Measurements from ENCODE around the gene HTR1E. TPM values are rescaled to one million over a fixed set of nuclear protein-coding genes. Genes with fewer than 3 reads are reported as not detected.

The HTR1E gene
- total RNA-seq, 3 donors from 2014 or later: not detected

GRCh38 chr6:86934365-86934764, 3.0 kb upstream of the HTR1E start:
- Histone ChIP-seq H3K4me3 (no peak overlapping the region), H3K36me3 (ENCODE audit: low read depth) (no peaks in the 10 kb centered on the region), H3K9me3 (no peaks in the 10 kb centered on the region), H3K4me1 (ENCODE audit: low read depth) (no peaks in the 10 kb centered on the region)
- DNase-seq (no peak), ATAC-seq (no peak)
- intact Hi-C loops (cut with DNase I, micrococcal nuclease): no loop called here
- TF ChIP-seq, protein P1, sequence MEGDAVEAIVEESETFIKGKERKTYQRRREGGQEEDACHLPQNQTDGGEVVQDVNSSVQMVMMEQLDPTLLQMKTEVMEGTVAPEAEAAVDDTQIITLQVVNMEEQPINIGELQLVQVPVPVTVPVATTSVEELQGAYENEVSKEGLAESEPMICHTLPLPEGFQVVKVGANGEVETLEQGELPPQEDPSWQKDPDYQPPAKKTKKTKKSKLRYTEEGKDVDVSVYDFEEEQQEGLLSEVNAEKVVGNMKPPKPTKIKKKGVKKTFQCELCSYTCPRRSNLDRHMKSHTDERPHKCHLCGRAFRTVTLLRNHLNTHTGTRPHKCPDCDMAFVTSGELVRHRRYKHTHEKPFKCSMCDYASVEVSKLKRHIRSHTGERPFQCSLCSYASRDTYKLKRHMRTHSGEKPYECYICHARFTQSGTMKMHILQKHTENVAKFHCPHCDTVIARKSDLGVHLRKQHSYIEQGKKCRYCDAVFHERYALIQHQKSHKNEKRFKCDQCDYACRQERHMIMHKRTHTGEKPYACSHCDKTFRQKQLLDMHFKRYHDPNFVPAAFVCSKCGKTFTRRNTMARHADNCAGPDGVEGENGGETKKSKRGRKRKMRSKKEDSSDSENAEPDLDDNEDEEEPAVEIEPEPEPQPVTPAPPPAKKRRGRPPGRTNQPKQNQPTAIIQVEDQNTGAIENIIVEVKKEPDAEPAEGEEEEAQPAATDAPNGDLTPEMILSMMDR (IDR thresholded peaks at IDR 0.05): no peak

DNA sequence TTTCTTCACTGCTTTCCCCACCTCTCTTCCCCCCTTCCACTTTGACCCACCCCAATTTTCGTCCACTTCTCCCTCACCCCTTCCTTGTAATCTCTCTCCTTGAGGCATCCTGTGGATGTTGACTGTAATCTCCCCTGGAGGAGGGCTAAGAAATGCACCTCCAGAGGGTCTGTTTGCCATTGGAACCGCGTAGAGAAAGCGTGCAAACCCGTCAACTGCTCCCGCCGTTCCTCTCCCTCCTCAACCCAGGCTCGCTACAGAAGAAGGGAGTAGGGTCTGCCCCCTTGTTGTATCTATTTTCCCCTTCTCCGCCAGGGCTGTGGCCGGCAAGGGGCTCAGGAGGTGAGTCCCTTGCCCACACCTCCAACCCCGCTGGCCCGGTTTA, 502 bp upstream of the HTR1E start:
- H3K4me1 ChIP-seq (ENCODE audit: low read depth): no peaks in the 10 kb centered on the region
- ATAC-seq (no peak), DNase-seq (no peak)
- intact Hi-C loops (cut with DNase I, micrococcal nuclease): no loop called here
- H3K9me3 ChIP-seq: no peaks in the 10 kb centered on the region
- H3K4me3 ChIP-seq: no peak overlapping the region
- TF ChIP-seq, protein P1 (IDR thresholded peaks at IDR 0.05): no peak
- H3K36me3 ChIP-seq (ENCODE audit: low read depth): no peaks in the 10 kb centered on the region

- no peak for ATAC-seq
- H3K4me1 ChIP-seq (ENCODE audit: low read depth): no peaks in the 10 kb centered on the region
- TF ChIP-seq, protein P1 (IDR thresholded peaks at IDR 0.05): no peak
- H3K36me3 ChIP-seq (ENCODE audit: low read depth): no peaks in the 10 kb centered on the region
- no peaks in the 10 kb centered on the region for H3K9me3 ChIP-seq
- H3K4me3 ChIP-seq: no peak overlapping the region
- intact Hi-C loops (cut with DNase I, micrococcal nuclease): no loop called here
- DNase-seq: no peak
Observed at GRCh38 chr6:86938814-86939213, 1.5 kb downstream of the HTR1E start.

DNA sequence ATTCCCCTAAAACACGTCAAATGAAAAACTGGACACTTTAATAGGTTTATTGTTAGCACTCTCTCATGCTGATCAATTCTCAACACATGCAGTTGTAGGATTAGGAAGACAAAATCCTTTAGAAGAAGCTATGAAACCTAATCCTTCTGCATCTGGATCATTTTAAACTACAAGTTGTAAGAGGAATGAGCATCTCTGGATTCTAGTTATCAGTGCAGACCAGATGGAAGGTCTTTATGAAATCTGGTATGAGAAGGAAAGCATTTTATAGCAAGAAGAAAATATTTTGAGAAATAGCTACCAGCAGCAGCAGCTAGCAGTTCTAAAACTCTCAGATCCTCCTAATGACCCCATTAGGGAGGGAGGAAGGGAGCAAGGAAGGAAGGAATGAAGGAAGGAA, 4.1 kb downstream of the HTR1E start:
- Histone ChIP-seq H3K4me1 (ENCODE audit: low read depth) (no peaks in the 10 kb centered on the region), H3K9me3 (no peaks in the 10 kb centered on the region), H3K36me3 (ENCODE audit: low read depth) (no peaks in the 10 kb centered on the region), H3K4me3 (no peak overlapping the region)
- no peak for ATAC-seq
- intact Hi-C loops (cut with DNase I, micrococcal nuclease): no loop called here
- DNase-seq: no peak
- TF ChIP-seq, protein P1 (IDR thresholded peaks at IDR 0.05): no peak

DNA sequence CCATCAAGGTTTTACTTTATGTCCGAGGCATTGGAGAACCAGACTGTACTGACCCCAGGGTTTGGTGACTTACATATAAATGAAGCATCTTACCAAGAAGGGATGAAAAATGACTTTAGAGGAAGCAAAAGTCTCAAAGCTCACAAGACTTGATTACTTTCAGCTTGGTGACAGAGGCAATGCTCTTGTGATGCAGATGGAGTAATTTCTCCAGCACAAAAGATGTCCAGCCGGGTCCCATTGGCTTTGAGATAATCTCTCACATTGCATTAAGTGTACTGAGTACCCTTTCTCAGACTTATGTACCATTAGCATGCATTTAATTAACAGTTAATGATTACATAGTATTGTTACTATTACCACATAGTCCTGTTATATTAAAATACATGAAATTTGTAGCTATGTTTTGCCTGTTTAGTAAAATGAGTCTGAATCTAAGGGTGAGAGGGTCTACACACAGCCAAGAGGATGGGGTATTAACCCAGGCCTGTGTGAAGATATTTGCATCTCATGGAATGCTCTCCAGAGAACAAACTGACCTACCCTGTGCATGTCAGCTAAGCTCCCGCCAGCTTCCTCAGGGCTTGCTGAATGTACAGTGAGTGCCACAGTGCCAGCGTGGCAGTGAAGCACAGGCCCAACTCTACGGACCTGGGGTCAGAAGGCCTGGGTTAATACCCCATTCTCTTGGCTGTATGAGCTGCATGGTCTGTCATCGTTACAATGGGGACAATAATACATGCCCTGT, 5.6 kb downstream of the HTR1E start:
- DNase-seq (no peak), ATAC-seq (no peak)
- H3K4me1 ChIP-seq (ENCODE audit: low read depth): no peaks in the 10 kb centered on the region
- H3K36me3 ChIP-seq (ENCODE audit: low read depth): no peaks in the 10 kb centered on the region
- H3K4me3 ChIP-seq: no peak overlapping the region
- intact Hi-C loops (cut with DNase I, micrococcal nuclease): no loop called here
- H3K9me3 ChIP-seq: no peaks in the 10 kb centered on the region
- TF ChIP-seq, protein P1 (IDR thresholded peaks at IDR 0.05): no peak

Measured in mucosa of descending colon (tissue), 3 donors.